Ovary (tissue), 9 donors: ENCODE measurements around the gene RBM44. TPM values are rescaled to one million over a fixed set of nuclear protein-coding genes. Genes with fewer than 3 reads are reported as not detected.

Experiments used
- DNase-seq, 5 donors: peaks; one replicate each; pipeline ENCODE4 v3.0.0-alpha.2; 2019 to 2020
- H3K27ac ChIP-seq, 2 donors: fragments of 200-600 bp; one replicate each; pipeline versions ENCODE4 v1.5.1 to v1.8.0; 2019 to 2022
- H3K27me3 ChIP-seq: fragments of 200-600 bp; one replicate; pipeline ENCODE4 v1.8.0; 2022
- H3K36me3 ChIP-seq: fragments of 200-600 bp; sonication (generic); one replicate; pipeline ENCODE4 v1.5.1; 2019
- H3K4me1 ChIP-seq: one replicate; pipeline ENCODE4 v1.8.1; 2013; ENCODE audit warnings: mild to moderate bottlenecking, moderate library complexity; ENCODE audit not compliant: insufficient read depth
- H3K4me3 ChIP-seq: fragments of 200-600 bp; sonication (generic); one replicate; pipeline ENCODE4 v1.5.1; 2017
- H3K9me3 ChIP-seq, 2 donors: fragments of 200-600 bp in 1 of 2; sonication (generic) in 1 of 2; one replicate each; pipeline versions ENCODE4 v1.5.1 to v1.8.1; 2013 to 2019; ENCODE audit warnings: mild to moderate bottlenecking in 1 of 2, moderate library complexity in 1 of 2
- EP300 ChIP-seq: sonication (generic); formaldehyde crosslinking; IDR thresholded peaks from one replicate; pipeline ENCODE4 v1.6.1; 2017; ENCODE audit warnings: antibody characterized with exemption
- POLR2A ChIP-seq: fragments of 450-650 bp; IDR thresholded peaks from one replicate; pipeline ENCODE4 v1.6.1; 2017; ENCODE audit warnings: antibody characterized with exemption, mild to moderate bottlenecking, moderate library complexity
- WGBS, 3 donors: extraction: QIAGEN DNeasy Blood & Tissue Kit in 1 of 3; methylation state at CpG; one replicate each; pipeline versions ENCODE4 v1.1.5 to v1.1.7; 2013 to 2017; 5-methylcytosine and 5-hydroxymethylcytosine counted together
- intact Hi-C, 4 donors: fragments of 100-400 bp; cut with DNase I; formaldehyde crosslinking; loops; one replicate each; pipeline versions ENCODE4 v1.11.0 to v1.15.1; 2022 to 2023
- polyA plus RNA-seq, 2 donors: library from polyadenylated mRNA; stranded (reverse); fragments of 200-250 nt in 1 of 2; fragments of 350-450 nt in 1 of 2; fragmentation: Illumina TruSeq in 1 of 2; extraction: RNeasy Lipid Tissue Mini Kit (QIAGEN cat#74804) in 1 of 2; gene quantifications; one replicate each; pipeline ENCODE4 v1.2.3, GENCODE V29; 2013 to 2014
- total RNA-seq, 7 donors: library from RNA; depleted of rRNA in 2 of 7; stranded (reverse); fragments of >200 nt in 2 of 7; fragmentation: NEBNext Ultra II Directional in 3 of 7; extraction: Animal tissue kit (Norgen Biotek cat#: 25700) in 3 of 7; gene quantifications; one replicate each; pipeline versions ENCODE4 v1.1.0 to v1.2.4, GENCODE V29; 2016 to 2023
- TF ChIP-seq, protein P1 (sequence below), 3 donors: fragments of 450-650 bp in 2 of 3; fragments of 200-600 bp in 1 of 3; IDR thresholded peaks; one replicate each; pipeline versions ENCODE4 v1.5.1 to v1.8.0; 2016 to 2022; ENCODE audit warnings: antibody characterized with exemption in 3 of 3, mild to moderate bottlenecking in 1 of 3
- donor health status: DM: no; HTN: no; CAD: no; lungs with moderate emphysema.
- donor health status: DM: no; HTN: no; CAD: no.
- donor health status: Bipolar disorder and iron deficiency.
- donor health status: DM: yes; HTN: yes; CAD: no.
- donor health status: DM: no; HTN: no; CAD: no.
- donor health status: DM: yes; HTN: yes; CAD: no.

Gene RBM44
- total and polyA plus RNA-seq, 9 donors = 0.13 to 0.83 (median 0.33) TPM

GRCh38 chr2:237872178-237872887 is 73.8 kb downstream of the RBM44 start:
- intact Hi-C loops = no loop called here
- TF ChIP-seq EP300 = no peak
- TF ChIP-seq POLR2A = no peak
- TF ChIP-seq, protein P1, sequence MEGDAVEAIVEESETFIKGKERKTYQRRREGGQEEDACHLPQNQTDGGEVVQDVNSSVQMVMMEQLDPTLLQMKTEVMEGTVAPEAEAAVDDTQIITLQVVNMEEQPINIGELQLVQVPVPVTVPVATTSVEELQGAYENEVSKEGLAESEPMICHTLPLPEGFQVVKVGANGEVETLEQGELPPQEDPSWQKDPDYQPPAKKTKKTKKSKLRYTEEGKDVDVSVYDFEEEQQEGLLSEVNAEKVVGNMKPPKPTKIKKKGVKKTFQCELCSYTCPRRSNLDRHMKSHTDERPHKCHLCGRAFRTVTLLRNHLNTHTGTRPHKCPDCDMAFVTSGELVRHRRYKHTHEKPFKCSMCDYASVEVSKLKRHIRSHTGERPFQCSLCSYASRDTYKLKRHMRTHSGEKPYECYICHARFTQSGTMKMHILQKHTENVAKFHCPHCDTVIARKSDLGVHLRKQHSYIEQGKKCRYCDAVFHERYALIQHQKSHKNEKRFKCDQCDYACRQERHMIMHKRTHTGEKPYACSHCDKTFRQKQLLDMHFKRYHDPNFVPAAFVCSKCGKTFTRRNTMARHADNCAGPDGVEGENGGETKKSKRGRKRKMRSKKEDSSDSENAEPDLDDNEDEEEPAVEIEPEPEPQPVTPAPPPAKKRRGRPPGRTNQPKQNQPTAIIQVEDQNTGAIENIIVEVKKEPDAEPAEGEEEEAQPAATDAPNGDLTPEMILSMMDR (IDR thresholded peaks at IDR 0.05) = no peak
- peak in 1 of 5 donors; percentile 36 for DNase-seq
- 89 to 96% (median 92%) methylated on average over 13 to 19 of the region's 19 CpGs for WGBS, 3 donors
- Histone ChIP-seq H3K9me3 (no peaks in the 10 kb centered on the region), H3K36me3 (no peaks in the 10 kb centered on the region), H3K4me1 (peaks cover 14% of the 10 kb centered on the region), H3K27me3 (no peaks in the 10 kb centered on the region), H3K27ac (no peak overlapping the region), H3K4me3 (no peak overlapping the region)

GRCh38 chr2:237873421-237873831 is 74.8 kb downstream of the RBM44 start:
- DNase-seq = peak in 1 of 5 donors; percentile 40
- peaks cover 14% of the 10 kb centered on the region for H3K4me1 ChIP-seq
- H3K27ac ChIP-seq = peak overlapping the region in 1 of 2 donors; percentile 37
- H3K36me3 ChIP-seq = no peaks in the 10 kb centered on the region
- H3K9me3 ChIP-seq = no peaks in the 10 kb centered on the region
- TF ChIP-seq, protein P1 (IDR thresholded peaks at IDR 0.05) = no peak
- TF ChIP-seq EP300 = no peak
- no peak for TF ChIP-seq POLR2A
- no peak overlapping the region for H3K4me3 ChIP-seq
- WGBS, 3 donors = 27 to 30% (median 28%) methylated on average over 11 of the region's 11 CpGs
- no peaks in the 10 kb centered on the region for H3K27me3 ChIP-seq
- intact Hi-C loops = no loop called here

DNA sequence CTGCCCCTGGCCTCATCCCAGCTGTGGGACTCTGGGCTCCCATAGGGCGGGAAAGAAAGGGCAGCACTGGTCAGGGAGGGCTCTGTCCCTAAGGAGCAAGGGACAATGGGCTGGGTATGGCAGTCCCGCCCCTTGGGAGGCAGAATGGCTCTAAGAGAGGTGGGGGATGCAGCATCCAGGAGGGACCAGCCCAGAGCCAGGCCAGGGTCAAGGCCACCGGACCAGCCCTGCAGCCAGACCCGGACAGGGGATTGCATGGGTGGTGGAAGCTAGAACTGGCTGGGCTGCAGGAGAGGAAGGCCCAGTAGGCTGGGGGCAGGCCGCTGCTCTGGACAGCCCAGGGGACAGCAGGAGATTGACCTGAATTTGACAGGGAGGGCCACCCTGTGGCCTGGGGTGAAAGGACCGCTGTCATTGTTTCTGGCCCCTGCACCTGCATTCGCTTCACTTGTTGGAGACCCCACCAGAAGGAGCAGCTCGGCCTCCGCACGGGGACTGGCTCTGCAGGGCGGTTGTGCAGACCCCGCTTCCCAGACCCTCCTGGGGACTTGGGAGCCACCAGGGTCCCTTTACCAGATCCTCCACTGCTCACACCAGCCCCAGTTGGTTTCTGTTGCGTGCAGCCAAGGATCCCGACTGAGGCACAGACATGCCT is 75.4 kb downstream of the RBM44 start:
- TF ChIP-seq, protein P1 (IDR thresholded peaks at IDR 0.05) = no peak
- no peak for TF ChIP-seq EP300
- TF ChIP-seq POLR2A = no peak
- peak overlapping the region in 1 of 2 donors; percentile 37 for H3K27ac ChIP-seq
- no peaks in the 10 kb centered on the region for H3K27me3 ChIP-seq
- no peaks in the 10 kb centered on the region for H3K9me3 ChIP-seq
- H3K36me3 ChIP-seq = no peaks in the 10 kb centered on the region
- DNase-seq = peak; percentile 28 to 67 (median 50)
- WGBS, 3 donors = 78 to 81% (median 80%) methylated on average over 14 of the region's 14 CpGs
- intact Hi-C loops = no loop called here
- no peak overlapping the region for H3K4me3 ChIP-seq
- H3K4me1 ChIP-seq = peaks cover 14% of the 10 kb centered on the region

GRCh38 chr2:237874585-237875161 is 76.1 kb downstream of the RBM44 start:
- intact Hi-C loops = no loop called here
- Histone ChIP-seq H3K27ac (no peak overlapping the region), H3K36me3 (no peaks in the 10 kb centered on the region), H3K4me1 (peaks cover 14% of the 10 kb centered on the region), H3K9me3 (no peaks in the 10 kb centered on the region), H3K27me3 (no peaks in the 10 kb centered on the region), H3K4me3 (no peak overlapping the region)
- TF ChIP-seq, protein P1 (IDR thresholded peaks at IDR 0.05) = no peak
- no peak for TF ChIP-seq EP300
- no peak for TF ChIP-seq POLR2A
- 72 to 86% (median 81%) methylated on average over 7 of the region's 7 CpGs for WGBS, 3 donors
- peak in 2 of 5 donors; percentile 21 to 39 for DNase-seq
